Colon (tissue), 2 donors: ENCODE measurements around the gene EXOC6B.

ENCODE experiments used
- FAIRE-seq: peaks from 2 replicates; lab custom pipeline; 2012; peaks lifted over from hg19 to GRCh38; lab: Jason Lieb, UNC
- donor health status: control.
- donor health status: control.

Gene EXOC6B

DNA sequence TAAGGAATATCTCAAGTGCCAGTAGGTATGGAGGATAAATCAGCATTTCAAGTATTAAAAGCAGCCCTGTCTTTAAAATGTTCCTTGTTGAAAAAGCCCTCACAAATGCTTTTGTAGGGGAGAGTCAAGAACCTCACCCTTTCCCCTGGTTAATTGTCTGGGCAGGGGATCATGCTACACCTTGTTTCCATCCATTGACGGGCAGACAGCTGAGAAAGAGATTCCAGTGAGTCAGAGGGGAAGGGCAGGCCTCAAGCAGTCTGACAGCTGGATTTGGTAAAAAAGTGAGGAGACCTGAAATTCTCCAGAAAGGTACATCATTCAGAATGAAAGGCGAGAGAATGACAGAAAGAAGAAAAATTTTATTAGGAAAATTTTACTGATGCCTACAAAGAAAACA lies 475.0 kb downstream of the EXOC6B start:
- no peak for FAIRE-seq

DNA sequence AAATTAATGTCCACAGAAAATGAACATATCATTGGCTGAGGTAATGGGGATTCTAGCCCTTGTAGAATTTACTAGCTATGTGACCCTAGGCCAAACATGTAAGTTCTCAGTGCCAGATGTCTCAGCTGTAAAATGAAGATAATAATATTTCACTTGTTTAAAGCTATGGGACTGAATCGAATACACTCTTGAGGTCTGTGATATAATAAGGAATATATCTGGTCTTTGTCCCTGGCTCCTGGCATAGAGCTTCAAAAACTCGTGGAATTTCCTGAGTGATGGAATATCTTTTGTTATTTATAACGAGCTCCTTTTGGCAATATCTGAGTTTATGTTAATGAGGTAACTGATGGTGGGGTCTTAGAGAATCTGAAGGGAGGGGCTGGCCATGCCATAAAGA lies 476.8 kb downstream of the EXOC6B start:
- no peak for FAIRE-seq

DNA sequence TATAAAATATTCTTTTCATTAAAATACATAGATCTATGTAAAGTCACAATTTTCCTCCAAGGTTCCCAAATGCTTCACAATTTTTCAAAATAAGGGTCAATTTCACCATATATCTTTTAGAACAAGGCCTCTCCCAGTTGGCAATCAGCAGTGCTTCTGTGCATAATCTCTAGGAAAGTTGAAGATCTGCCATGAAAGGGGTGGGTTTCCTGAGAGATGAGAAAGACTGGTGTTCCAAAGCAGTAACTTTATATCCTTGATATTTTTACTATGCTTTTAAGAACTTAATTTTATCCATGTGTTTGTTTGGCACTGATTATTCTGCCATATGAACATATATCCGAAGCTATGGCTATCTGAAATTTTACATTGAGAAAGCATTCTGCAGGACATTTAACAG lies 478.8 kb downstream of the EXOC6B start:
- no peak for FAIRE-seq

DNA sequence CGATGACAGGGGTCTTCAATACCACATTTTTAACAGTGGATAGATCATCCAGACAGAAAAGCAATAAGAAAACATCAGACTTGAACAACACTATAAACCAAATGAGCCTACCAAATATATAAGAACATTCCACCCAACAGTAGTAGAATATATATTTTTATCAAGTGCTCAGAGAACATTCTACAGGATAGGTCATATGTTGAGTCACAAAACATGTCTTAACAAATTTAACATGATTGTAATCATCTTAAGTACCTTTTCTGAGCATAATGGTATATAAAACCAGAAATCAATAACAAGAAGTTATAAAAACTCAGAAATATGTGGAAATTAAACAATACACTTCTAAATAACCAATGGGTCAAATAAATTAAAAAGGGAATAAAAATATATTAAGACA lies 484.2 kb downstream of the EXOC6B start:
- FAIRE-seq: no peak

DNA sequence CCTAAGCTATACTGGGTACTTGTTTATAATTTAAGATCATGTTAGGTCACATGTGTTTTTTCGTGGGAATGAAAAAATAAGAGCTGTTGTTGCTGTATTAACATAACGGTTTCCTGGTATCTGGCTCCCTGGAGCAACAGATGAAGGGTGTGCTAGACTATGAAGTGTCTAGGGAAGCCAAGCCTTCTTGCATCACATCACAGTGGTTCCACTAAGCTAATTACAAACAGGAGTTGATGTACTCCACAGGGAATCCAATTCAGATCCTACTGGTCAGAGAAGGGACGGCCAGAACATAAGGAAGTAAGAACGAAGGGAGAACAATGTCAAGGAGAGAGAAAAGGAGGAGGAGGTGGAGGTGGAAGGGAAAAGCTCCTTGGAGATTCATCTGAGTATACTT lies 485.2 kb downstream of the EXOC6B start:
- no peak for FAIRE-seq

DNA sequence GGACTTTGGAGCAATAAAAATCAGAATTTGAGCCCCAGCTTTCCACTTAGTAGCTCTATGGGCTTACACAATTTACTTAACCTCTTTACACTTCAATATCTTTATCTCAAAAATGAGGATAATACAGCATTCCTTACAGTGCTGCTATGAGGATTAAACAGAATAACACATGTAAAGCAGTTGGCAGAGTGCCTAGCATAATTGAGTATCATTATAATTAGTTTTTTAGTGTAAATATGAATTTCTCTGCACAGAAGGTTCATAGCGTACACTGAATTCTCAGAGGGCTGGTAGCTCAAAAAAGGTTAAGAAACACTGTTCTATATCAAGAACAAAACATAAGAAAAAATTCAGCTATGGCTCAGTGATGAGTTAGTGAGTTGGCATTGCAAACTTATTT lies 487.8 kb downstream of the EXOC6B start:
- no peak for FAIRE-seq

DNA sequence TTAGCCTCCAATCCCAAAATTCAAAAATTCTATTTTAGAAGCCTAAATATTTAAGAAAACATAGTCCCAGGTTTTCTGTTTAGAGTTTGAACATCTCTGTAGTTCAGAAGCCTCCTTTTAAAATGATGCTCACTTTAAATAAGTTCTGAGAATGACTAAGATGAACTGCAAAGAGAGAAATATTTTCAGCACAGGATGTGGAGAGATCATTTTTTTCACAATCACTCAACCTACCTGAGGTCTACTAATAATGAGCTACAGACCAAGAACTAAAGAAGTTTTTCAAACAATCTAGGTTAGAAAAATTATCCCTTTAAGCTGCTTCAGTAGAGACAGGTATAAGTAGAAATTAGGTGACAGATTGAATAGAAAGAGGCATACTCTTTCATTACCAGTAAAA lies 493.1 kb downstream of the EXOC6B start:
- no peak for FAIRE-seq

DNA sequence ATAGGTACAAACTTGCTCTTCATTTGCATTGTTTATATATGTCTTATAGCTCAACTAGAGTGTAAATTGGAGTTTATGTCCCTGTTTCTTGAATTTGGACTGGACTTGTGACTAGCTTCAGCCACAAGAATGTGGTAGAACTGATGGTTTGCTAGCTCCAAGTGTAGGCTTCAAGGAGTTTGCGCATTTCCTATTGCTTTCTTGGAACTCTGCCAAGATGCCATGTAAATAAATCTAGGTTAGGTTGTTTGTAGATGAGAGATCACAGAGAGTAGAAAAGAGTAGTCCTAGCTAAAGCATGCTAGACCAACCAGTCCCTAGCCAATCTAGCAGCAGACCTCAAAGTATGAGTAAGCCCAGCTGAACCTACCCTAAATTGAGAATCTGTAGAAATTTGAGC lies 495.2 kb downstream of the EXOC6B start:
- FAIRE-seq: no peak

DNA sequence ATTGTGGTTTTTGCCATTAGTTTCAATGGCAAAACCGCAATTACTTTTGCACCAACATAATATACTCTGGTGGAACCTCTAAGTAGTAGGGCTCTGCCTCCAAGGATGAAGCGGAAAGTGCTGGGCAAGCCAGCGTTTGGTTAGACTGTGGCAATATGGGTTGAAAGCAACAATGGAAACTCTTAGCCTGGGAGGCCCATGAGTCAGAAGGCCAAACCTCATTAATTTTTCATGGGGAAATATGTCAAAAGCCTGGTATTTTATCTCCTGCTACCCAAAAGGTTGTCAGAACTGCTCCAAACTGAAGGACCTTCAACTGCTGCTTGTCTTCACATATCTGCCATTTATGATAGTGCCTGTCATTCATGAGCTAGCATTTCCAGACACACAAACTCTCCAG lies 499.1 kb downstream of the EXOC6B start:
- no peak for FAIRE-seq

DNA sequence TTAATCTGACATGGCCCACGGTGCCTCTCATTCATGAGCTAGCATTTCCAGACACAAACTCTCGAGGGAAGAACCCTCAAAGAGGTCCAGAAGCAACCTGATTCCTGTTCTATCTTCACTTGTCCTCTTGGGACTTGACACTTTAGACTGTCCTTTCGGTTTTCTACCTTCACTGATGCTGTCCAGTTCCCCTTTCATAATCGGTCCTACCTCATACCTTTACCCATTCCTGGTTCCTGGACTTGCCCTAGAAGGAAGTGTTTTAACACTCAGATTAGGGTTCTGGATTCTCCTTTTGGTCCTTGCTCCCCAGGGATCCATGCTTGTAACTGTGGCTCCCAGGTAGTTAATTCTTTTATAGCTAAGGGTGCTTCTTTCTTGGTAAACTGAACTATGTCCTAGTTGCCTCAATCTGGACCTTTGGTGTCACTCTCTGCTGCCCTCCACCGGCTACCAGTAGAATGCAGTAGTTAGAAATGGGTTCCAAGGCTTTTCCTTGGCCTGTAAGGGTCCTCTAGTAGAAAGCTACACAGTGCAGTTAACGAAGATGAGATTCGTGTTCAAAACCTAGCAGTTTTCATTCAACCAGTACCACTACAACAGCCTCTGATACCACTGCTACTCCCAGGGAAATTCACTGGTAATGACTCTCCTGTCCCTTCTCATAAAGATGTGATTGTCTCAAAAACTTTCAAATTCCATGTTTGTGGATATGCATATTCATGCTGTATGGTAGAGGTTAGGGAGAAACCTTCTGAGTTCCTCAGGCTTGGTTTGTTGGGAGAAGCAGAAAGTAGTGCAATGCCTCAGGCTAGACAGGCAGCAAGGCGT lies 500.0 kb downstream of the EXOC6B start:
- no peak for FAIRE-seq

DNA sequence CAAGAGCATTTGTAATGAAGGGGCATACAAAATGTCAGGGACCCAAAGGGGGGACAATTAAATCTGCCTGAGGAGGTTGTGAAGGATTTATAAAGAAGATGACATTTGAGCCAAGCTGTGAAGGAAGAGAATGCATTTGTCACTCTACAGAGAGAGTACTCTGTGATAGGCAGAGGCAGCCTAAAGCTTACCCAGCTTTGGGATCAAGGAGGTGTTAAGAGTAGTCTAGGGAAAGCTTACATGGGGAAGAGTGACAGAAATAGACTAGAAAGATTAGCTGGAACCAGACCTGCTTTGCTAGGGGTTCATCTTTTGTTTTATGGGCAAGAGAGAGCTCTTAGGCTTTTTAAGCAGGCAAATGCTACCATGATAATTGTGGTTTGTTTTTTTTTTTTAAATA lies 509.1 kb downstream of the EXOC6B start:
- FAIRE-seq: no peak

DNA sequence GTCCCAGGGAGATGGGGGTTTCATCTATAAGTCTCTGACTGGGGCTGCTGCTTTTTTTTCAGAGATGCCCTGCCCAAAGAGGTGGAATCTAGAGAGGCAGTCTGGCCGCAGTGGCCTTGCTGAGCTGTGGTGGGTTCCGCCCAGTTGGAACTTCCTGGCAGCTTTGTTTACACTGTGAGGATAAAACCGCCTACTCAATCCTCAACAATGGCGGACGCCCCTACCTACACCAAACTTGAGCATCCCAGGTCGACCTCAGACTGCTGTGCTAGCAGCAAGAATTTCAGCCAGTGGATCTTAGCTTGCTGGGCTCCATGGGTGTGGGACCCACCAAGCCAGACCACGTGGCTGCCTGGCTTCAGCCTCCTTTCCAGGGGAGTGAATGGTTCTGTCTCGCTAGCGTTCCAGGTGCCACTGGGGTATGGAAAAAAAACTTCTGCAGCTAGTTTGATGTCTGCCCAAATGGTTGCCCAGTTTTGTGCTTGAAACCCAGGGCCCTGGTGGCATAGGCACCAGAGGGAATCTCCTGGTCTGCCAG lies 525.6 kb downstream of the EXOC6B start:
- FAIRE-seq: no peak

DNA sequence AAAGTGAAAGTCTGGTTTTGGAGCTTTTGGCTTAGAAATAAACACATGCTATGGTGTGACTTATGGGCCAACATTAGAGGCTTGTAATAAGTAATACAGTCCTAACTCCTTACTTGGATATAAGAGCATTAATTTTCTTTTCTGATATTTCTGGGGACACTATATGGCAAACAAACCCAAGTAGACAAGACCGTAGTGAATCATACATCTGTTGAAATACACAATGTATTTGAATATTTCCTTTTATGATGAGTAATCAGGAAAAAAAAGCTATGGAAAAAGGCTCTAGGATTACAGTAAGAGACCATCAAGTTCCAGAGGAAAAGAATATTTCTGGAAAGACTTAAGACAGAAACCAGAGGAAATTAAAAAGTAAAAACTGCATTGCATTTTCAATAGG lies 532.2 kb downstream of the EXOC6B start:
- FAIRE-seq: no peak

DNA sequence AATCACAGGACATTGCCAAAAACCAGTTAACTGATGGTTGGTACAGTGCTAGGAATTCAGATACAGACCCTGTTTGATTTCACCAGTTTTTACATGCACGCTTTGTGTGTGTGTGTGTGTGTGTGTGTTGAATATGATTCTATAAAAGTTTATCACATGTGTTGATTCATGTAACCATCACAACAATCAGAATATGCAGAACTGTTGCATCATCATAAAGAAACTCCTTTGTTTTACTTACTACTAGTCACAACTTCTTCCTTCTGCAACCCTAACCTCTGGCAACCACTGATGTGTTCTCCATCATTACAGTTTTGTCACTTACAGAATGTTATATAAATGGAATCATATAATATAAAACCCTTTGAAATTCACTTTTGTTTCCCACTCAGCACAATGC lies 533.4 kb downstream of the EXOC6B start:
- FAIRE-seq: no peak

DNA sequence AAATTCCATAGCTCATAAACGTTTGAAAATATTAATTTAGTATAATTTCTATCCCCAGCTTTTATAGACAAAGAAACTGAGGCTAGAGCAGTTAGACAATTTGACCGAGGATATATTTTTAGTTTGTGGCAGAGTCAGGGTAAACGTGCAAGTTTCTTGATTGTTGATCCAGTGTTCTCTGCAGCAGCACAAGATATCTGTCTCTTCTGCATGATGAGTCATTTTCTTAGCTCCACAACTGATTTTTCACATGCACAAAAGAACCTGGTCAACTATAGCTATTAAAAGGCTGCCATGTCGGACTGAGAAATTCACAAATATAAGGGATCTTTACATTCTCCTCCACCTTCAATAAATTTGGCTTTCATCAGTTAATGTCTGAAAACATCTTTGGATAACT lies 534.8 kb downstream of the EXOC6B start:
- no peak for FAIRE-seq

DNA sequence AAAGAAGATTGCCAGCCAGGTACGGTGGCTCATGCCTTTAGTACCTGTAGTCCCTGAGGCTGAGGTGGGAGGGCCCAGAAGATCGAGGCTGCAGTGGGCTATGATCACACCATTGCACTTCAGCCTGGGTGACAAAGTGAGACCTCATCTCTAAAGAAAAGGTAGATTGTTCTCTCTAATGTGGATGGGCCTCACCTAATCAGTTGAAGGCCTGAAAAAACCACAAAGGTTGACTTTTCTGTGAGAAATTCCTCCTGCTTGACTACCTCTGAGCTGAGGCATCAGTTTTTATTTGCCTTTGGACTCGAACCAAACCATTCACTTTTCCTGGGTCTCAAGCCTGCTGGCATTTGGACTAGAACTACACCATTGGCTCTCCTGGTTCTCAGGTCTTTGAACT lies 536.1 kb downstream of the EXOC6B start:
- FAIRE-seq: no peak

DNA sequence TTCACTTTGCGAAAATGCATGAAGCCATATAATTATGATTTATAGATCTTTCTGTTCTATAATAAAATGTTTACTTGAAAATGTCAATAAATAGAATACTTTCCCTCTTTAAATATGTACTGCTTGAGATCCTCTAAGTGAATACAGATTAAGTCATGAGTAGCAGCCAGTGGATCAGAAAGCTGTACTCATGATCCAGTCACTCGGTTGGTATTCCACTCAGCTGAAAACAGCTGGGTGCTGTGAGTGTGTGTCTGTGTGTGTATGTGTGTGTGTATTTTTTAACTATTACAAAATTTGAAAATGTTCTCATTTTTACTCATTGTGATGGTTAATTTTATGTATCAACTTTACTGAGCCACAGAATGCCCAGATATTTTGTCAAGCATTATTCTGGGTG lies 536.5 kb downstream of the EXOC6B start:
- FAIRE-seq: no peak

DNA sequence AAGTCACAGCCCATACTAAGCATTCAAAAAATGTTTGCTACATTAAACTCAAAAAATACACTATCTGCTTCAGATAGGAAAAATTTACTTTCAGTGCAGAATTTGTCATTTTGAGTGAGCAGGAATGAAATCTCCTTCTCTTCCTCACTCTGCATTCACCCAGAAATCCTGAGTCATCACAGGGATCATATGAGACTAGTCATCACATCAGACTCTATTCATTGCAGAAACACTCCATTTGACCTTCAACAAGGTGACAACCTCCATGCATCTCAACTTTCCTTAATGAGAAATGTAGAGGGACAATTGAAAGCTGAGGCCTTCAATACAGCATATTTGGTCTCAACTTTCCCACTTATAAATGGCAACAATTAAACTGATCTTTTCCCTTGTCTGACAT lies 547.8 kb downstream of the EXOC6B start:
- no peak for FAIRE-seq

DNA sequence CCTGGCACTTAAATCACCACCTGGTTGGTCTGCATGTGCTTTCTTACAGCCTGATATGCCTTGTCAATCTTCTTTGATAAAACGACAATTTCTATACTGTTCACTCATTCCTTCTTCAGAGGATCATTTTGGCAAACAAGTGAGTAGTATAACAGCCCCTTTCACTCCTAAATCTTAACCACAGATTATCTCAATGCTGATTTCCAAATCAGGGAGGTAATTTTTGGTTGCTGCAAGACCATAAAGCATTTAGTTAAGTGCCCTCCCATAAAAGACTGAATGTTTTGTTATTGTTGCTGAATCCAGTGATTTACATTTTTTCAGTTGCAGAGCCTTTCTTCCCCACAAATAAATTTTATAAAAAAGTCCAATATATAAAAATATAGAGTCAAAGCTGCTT lies 549.0 kb downstream of the EXOC6B start:
- FAIRE-seq: no peak

DNA sequence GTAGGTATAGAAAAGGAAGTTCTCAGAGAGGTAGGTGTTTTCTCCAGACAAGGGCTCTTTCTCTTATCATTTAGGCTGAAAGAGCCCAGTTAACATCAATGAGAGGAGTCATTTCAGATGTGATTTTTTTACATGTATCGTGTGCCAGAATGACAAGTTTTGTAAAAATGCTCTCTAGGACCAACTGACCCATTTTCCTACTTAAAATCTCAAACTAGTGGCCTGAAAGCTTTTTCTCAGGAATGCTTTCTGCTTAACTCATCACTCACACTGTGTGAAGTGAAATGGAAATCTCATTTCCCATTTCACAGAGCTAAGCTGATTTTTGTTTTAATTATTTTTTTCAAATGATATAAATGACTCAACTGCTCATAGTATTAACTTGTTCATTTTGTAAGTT lies 549.5 kb downstream of the EXOC6B start:
- FAIRE-seq: no peak

DNA sequence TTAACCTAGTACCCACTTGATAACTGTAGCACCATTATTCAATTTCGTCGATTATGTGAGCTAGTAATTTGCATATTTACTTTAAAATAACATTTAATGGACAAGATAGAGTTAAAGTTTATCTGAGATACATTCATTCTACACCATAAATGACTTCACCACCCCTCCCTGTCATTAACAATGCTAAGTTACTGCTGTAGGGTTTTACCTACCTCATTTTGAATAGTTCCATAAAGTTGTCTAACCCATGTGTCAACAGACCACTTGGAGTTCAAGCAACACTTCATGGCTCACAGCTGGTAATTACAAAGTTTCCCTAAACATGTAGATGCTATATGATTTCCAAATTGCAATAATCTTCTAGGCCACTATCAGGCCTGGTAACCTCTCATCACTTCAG lies 550.7 kb downstream of the EXOC6B start:
- FAIRE-seq: no peak

DNA sequence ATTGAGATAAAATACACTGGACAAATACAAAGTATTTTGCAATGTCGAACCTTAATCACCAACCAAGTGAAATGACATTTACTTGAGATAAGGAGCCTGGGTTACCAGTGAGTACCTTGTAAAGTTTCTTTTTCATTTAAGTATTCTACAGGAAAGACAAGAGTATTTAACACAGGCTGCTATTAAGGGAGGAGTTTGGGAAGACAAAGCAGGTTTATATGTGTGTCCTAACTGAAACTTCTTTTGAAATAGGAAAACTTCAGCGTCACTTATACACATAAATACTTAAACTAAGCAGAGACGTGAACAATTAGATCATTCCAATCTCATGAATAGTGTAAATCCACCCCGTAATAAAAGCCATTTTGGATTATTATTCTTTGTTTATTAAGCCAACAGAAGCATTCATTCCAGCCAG lies 551.4 kb downstream of the EXOC6B start:
- peak; percentile 49 for FAIRE-seq

DNA sequence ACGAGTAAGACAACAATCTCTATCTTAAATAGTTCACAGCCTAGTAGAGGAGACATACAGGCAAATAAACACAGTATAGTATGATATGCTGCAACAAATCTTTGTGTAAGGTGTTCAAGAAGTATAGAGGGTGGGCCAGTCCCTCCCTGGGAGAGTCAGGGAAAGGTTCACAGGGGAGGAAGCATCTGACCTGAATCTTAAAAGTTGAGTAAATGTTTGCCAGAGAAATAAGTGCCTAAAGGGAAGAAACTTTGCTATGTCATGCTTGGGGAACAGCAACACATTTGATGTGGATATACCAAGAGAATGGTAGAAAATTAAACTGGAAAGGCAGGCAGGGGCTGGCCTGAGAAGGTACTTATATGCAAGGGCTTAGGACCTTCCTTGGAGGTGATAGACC lies 552.4 kb downstream of the EXOC6B start:
- no peak for FAIRE-seq
